KG1 (cell line): Measurements from ENCODE around the gene TMOD3.

Source experiments
- DNase-seq: peaks from one replicate; lab custom pipeline; 2025; lab: John Stamatoyannopoulos, UW

TMOD3 gene

GRCh38 chr15:51828621-51829375 lies 655 bp upstream of the TMOD3 start:
- no peak for DNase-seq

GRCh38 chr15:51830276-51830806 lies 888 bp downstream of the TMOD3 start:
- DNase-seq = no peak

GRCh38 chr15:51833772-51834171 lies 4.3 kb downstream of the TMOD3 start:
- no peak for DNase-seq

- DNase-seq = no peak
These were observed 8.4 kb downstream of the TMOD3 start for GRCh38 chr15:51837792-51838251.

- no peak for DNase-seq
These were observed 8.8 kb downstream of the TMOD3 start for GRCh38 chr15:51838270-51838669.

- no peak for DNase-seq
These were observed 11.2 kb downstream of the TMOD3 start for GRCh38 chr15:51840692-51841091.

GRCh38 chr15:51841406-51842040 lies 12.1 kb downstream of the TMOD3 start:
- DNase-seq = no peak

- DNase-seq = no peak
These were observed 12.8 kb downstream of the TMOD3 start for GRCh38 chr15:51842265-51842664.

- no peak for DNase-seq
These were observed 13.6 kb downstream of the TMOD3 start for GRCh38 chr15:51842852-51843737.

GRCh38 chr15:51844747-51845426 lies 15.4 kb downstream of the TMOD3 start:
- no peak for DNase-seq

GRCh38 chr15:51846066-51846462 lies 16.6 kb downstream of the TMOD3 start:
- DNase-seq = no peak

- no peak for DNase-seq
These were observed 17.2 kb downstream of the TMOD3 start for GRCh38 chr15:51846463-51847230.

GRCh38 chr15:51848811-51849210 lies 19.4 kb downstream of the TMOD3 start:
- DNase-seq = no peak

GRCh38 chr15:51849860-51850259 lies 20.4 kb downstream of the TMOD3 start:
- DNase-seq = no peak

GRCh38 chr15:51853998-51854397 lies 24.5 kb downstream of the TMOD3 start:
- no peak for DNase-seq

- DNase-seq = no peak
These were observed 26.2 kb downstream of the TMOD3 start for GRCh38 chr15:51855612-51856011.

- no peak for DNase-seq
These were observed 27.4 kb downstream of the TMOD3 start for GRCh38 chr15:51856714-51857380.

GRCh38 chr15:51861557-51862359 lies 32.3 kb downstream of the TMOD3 start:
- no peak for DNase-seq

- DNase-seq = no peak
These were observed 33.7 kb downstream of the TMOD3 start for GRCh38 chr15:51863131-51863530.
